ENCODE data around the gene MYEOV. TPM values are rescaled to one million over a fixed set of nuclear protein-coding genes. Genes with fewer than 3 reads are reported as not detected.

The MYEOV gene
- total RNA-seq, 1 donor from 2014 or later = not detected

DNA sequence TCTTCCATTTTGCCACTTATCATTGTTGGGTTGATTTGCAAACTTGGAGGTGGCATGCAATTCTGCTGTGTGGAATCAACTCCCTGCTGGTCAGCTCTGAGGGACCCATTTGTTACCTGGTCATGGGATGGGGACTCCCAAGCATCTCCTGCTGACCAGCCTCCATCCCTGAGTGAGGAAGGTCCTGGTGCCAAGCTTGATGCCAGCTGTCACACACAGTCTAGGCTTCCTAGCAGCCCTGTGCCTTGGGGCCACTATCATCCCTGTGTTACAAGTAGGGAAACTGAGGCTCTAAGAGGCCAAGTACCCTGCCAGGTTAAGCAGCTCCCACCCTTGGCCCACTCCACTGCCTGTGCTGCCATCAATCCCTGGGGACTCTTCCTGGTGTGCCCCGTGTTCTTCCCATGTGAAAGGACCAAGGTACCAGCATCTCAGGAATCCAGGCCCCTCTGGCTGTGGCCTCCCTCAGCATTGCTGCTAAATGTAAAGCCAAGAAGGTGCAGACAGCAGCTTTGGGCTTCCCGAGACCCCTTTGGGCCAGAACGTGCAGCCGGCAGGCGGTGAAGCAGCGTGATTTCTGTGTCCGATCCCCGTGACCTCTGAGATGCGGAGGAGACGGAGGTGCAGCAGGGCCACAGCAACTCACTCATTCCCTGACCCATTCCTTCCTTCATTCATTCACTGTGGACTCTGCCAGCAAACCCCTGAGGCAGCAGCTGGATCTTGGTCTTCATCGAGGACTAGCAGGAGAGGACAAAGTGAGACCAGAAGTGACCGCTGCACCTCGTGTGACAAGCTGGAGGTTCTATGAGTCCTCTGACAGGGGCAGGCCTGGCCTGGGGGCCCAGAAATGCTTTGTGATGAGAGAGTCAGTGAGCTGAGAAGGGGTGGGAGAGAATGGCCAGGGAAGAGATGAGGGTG is 49.7 kb downstream of the MYEOV start:
- no peaks in the 10 kb centered on the region for H3K9me3 Mint-ChIP-seq (ENCODE audit: unreplicated experiment)
- H3K27me3 Mint-ChIP-seq (ENCODE audit: unreplicated experiment) = peaks cover 2% of the 10 kb centered on the region
- TF ChIP-seq, protein P1, sequence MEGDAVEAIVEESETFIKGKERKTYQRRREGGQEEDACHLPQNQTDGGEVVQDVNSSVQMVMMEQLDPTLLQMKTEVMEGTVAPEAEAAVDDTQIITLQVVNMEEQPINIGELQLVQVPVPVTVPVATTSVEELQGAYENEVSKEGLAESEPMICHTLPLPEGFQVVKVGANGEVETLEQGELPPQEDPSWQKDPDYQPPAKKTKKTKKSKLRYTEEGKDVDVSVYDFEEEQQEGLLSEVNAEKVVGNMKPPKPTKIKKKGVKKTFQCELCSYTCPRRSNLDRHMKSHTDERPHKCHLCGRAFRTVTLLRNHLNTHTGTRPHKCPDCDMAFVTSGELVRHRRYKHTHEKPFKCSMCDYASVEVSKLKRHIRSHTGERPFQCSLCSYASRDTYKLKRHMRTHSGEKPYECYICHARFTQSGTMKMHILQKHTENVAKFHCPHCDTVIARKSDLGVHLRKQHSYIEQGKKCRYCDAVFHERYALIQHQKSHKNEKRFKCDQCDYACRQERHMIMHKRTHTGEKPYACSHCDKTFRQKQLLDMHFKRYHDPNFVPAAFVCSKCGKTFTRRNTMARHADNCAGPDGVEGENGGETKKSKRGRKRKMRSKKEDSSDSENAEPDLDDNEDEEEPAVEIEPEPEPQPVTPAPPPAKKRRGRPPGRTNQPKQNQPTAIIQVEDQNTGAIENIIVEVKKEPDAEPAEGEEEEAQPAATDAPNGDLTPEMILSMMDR (IDR thresholded peaks at IDR 0.05; ENCODE audit: unreplicated experiment) = no peak
- no peak overlapping the region for H3K4me3 Mint-ChIP-seq (ENCODE audit: unreplicated experiment)
- H3K4me1 Mint-ChIP-seq (ENCODE audit: unreplicated experiment) = no peaks in the 10 kb centered on the region
- no peak overlapping the region for H3K27ac Mint-ChIP-seq (ENCODE audit: unreplicated experiment)
- no peak for DNase-seq (ENCODE audit: low spot score)
- peaks cover 10% of the 10 kb centered on the region for H3K36me3 Mint-ChIP-seq (ENCODE audit: low read depth, unreplicated experiment)

DNA sequence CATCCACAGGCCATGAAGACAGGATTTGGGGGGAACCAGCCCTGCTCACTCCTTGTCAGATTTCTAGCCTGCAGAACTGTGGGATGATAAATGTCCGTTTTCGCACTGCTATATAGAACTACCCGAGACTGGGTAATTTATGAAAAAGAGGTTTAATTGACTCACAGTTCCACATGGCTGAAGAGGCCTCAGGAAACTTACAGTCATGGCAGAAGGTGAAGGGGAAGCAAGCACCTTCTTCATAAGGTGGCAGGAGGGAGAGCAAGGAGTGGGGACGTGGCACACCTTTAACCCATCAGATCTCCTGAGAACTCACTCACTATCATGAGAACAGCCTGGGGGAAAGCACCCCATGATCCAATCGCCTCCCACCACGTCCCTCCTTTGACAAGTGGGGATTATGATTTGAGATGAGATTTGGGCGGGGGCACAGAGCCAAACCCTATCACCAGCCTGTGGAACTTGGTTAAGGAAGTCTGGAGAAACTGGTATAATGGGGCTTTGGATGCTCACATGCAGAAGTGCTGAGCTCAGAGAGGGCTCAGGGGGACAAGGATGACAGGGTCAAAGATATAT is 50.7 kb downstream of the MYEOV start:
- Mint-ChIP-seq H3K27ac (ENCODE audit: unreplicated experiment) (no peak overlapping the region), H3K36me3 (ENCODE audit: low read depth, unreplicated experiment) (peaks cover 9% of the 10 kb centered on the region), H3K4me1 (ENCODE audit: unreplicated experiment) (no peaks in the 10 kb centered on the region), H3K27me3 (ENCODE audit: unreplicated experiment) (peaks cover 2% of the 10 kb centered on the region), H3K9me3 (ENCODE audit: unreplicated experiment) (no peaks in the 10 kb centered on the region), H3K4me3 (ENCODE audit: unreplicated experiment) (no peak overlapping the region)
- TF ChIP-seq, protein P1 (IDR thresholded peaks at IDR 0.05; ENCODE audit: unreplicated experiment) = no peak
- DNase-seq (ENCODE audit: low spot score) = no peak

Other genes starting within 250 kb of the MYEOV start
- 31.4 TPM for gene TPCN2, start 245.2 kb upstream of the MYEOV start, total RNA-seq (ENCODE audit: unreplicated experiment)
- gene SMIM38, start 138.2 kb upstream of the MYEOV start, total RNA-seq (ENCODE audit: unreplicated experiment) = not detected
- gene LINC01488, start 187.5 kb downstream of the MYEOV start, total RNA-seq (ENCODE audit: unreplicated experiment) = not detected

Data from endothelial cell (in vitro differentiated cells).